ENCODE measurements around the gene TSPAN11. TPM values are rescaled to one million over a fixed set of nuclear protein-coding genes. Genes with fewer than 3 reads are reported as not detected.

Gene TSPAN11
- polyA plus RNA-seq, 2 of the 4 experiments (the other 2 are of a cell fraction), result 0.01 to 0.06 TPM

DNA sequence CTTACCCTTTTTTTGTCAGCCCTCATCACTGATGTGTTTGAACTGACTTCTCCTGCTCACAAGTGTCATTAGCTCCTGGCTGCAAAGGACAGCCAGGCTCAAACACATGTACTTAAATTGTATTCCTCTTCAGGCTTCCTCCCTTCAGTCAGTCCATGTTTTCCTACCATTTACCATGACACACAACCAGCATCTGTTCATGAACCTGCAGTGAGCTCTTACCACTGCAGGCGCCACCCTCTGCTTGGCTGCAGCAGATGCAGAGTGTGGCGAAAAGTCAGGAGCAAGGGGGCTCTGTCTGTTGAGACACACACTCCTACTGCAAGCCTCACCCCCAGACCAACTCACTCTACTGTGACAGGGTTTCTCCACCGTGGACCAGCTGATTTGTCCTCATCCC, 70.2 kb downstream of the TSPAN11 start:
- FAIRE-seq (no peak), ATAC-seq (no peak)

DNA sequence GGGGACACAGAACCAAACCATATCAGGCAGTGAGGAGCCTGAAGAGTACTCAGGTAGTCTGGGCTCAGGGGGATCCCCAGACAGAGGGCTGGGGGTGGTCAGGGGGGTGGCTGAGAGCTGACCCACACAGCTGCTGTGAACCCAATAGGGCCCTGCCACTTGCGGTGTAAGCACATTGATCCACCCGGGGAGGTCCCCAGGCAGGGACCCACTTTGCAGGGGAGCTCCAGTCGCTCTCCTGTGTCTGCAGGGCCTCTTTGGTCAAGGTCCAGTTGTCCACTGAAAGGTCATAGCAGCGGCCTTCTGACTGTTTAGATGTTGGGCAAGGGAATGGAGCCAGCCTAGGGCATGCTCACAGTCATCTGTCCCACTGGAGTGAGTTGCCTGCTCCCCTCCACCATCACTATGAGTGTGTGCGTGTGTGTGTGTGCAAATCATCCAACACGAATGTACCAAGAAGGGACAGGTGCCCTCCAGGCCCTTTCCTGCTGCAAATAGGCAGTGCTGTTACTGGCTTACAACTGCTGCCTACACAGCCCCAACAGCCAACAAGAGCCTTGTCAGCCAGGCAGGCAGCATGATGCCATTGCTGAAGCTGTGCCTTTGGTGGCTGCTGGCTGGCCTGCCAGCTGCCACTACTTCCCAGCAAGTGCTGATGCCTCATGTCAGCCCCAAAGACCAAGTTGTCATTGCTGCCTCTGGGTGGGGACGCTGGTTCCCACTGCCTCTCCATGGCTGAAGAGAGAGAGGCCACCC, 71.3 kb downstream of the TSPAN11 start:
- Histone ChIP-seq H3K9me3 (no peaks in the 10 kb centered on the region), H3K4me1 (no peaks in the 10 kb centered on the region), H3K4me2 (no peak overlapping the region), H3K4me3 (no peak overlapping the region), H3K27ac (no peak overlapping the region)
- no peak for DNase-seq (ENCODE audit: low read depth in 1 of 2, low spot score in 1 of 2)
- no peak for ATAC-seq
- 49% methylated on average over 6 of the region's 7 CpGs for WGBS (ENCODE audit: missing lambda C conversion rate)
- TF ChIP-seq KDM5A (IDR thresholded peaks at IDR 0.05) (no peak), USF2 (IDR thresholded peaks at IDR 0.05) (no peak), POLR2A (IDR thresholded peaks at IDR 0.05; ENCODE audit: low read length) (no peak)
- CTCF ChIA-PET, result no interaction called here
- FAIRE-seq, result no peak
- POLR2A ChIA-PET, result no interaction called here

More for the DNA sequence above, 70.2 kb downstream of the TSPAN11 start:
- TF ChIP-seq MAZ (IDR thresholded peaks at IDR 0.05; ENCODE audit: borderline replicate concordance, low read depth, low read length), result no peak
- TF ChIP-seq POLR2A (IDR thresholded peaks at IDR 0.05; ENCODE audit: low read length), result no peak
- no peak for TF ChIP-seq HOXB13 (CRISPR knock-in tag; IDR thresholded peaks at IDR 0.05; ENCODE audit: low read depth)
- TF ChIP-seq CBX2 (IDR thresholded peaks at IDR 0.05; ENCODE audit: borderline replicate concordance, low read depth), result no peak
- no peak for TF ChIP-seq RARB (CRISPR knock-in tag; IDR thresholded peaks at IDR 0.05)
- TF ChIP-seq JUNB (IDR thresholded peaks at IDR 0.05), result no peak
- no peak for TF ChIP-seq BHLHE40 (IDR thresholded peaks at IDR 0.05; ENCODE audit: low read depth, low read length)
- TF ChIP-seq KDM5A (IDR thresholded peaks at IDR 0.05), result no peak
- TF ChIP-seq JUN (IDR thresholded peaks at IDR 0.05), result no peak
- TF ChIP-seq EP300 (IDR thresholded peaks at IDR 0.05), result no peak
- TF ChIP-seq CHD2 (IDR thresholded peaks at IDR 0.05; ENCODE audit: low read length, partially characterized antibody), result no peak
- TF ChIP-seq FOSB (CRISPR knock-in tag; IDR thresholded peaks at IDR 0.05), result no peak
- no peak for TF ChIP-seq ZC3H11A (IDR thresholded peaks at IDR 0.05)
- TF ChIP-seq EHF (CRISPR knock-in tag; IDR thresholded peaks at IDR 0.05), result no peak
- TF ChIP-seq USF2 (IDR thresholded peaks at IDR 0.05), result no peak
- TF ChIP-seq, protein P1, sequence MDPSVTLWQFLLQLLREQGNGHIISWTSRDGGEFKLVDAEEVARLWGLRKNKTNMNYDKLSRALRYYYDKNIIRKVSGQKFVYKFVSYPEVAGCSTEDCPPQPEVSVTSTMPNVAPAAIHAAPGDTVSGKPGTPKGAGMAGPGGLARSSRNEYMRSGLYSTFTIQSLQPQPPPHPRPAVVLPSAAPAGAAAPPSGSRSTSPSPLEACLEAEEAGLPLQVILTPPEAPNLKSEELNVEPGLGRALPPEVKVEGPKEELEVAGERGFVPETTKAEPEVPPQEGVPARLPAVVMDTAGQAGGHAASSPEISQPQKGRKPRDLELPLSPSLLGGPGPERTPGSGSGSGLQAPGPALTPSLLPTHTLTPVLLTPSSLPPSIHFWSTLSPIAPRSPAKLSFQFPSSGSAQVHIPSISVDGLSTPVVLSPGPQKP (IDR thresholded peaks at IDR 0.05; ENCODE audit: low read depth, low read length), result no peak
- H3K4me1 ChIP-seq, result no peaks in the 10 kb centered on the region
- H3K4me3 ChIP-seq, result no peak overlapping the region
- POLR2A ChIA-PET, result no interaction called here
- 72% methylated on average over 3 of the region's 3 CpGs for WGBS (ENCODE audit: missing lambda C conversion rate)
- no peak for DNase-seq (ENCODE audit: low read depth in 1 of 2, low spot score in 1 of 2)
- CTCF ChIA-PET, result interaction anchor here (1.3 to 3.2 kb wide), 3 partner anchors 10 to 145 kb away, joined by 4 to 12 read pairs (median 6); no protein-coding TSS in a partner anchor
- H3K9me3 ChIP-seq, result no peaks in the 10 kb centered on the region
- H3K27ac ChIP-seq, result no peak overlapping the region
- H3K4me2 ChIP-seq, result no peak overlapping the region

- TF ChIP-seq JUN (IDR thresholded peaks at IDR 0.05) (no peak), NPAS2 (CRISPR knock-in tag; IDR thresholded peaks at IDR 0.05; ENCODE audit: borderline replicate concordance) (no peak), HOXB5 (CRISPR knock-in tag; IDR thresholded peaks at IDR 0.05) (no peak), HOXB13 (CRISPR knock-in tag; IDR thresholded peaks at IDR 0.05; ENCODE audit: low read depth) (no peak), EHMT2 (IDR thresholded peaks at IDR 0.05; ENCODE audit: low read depth) (no peak), ZFP36 (IDR thresholded peaks at IDR 0.05; ENCODE audit: borderline replicate concordance, partially characterized antibody) (no peak), PBX3 (IDR thresholded peaks at IDR 0.05) (no peak), ESRRA (IDR thresholded peaks at IDR 0.05; ENCODE audit: borderline replicate concordance, low read length) (no peak), MAFK (IDR thresholded peaks at IDR 0.05; ENCODE audit: partially characterized antibody) (no peak)
- TF ChIP-seq, protein P2, sequence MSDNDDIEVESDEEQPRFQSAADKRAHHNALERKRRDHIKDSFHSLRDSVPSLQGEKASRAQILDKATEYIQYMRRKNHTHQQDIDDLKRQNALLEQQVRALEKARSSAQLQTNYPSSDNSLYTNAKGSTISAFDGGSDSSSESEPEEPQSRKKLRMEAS (IDR thresholded peaks at IDR 0.05), result no peak
- TF ChIP-seq, protein P3, sequence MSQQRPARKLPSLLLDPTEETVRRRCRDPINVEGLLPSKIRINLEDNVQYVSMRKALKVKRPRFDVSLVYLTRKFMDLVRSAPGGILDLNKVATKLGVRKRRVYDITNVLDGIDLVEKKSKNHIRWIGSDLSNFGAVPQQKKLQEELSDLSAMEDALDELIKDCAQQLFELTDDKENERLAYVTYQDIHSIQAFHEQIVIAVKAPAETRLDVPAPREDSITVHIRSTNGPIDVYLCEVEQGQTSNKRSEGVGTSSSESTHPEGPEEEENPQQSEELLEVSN (IDR thresholded peaks at IDR 0.05; ENCODE audit: borderline replicate concordance, low read depth), result no peak
- Histone ChIP-seq H3K4me1 (peaks cover 10% of the 10 kb centered on the region; the same call in 1 of the 3 replicates), H3K4me3 (no peak overlapping the region), H3K4me2 (no peak overlapping the region), H3K27ac (no peak overlapping the region), H3K9me3 (no peaks in the 10 kb centered on the region)
- DNase-seq (ENCODE audit: low read depth in 1 of 2, low spot score in 1 of 2) (no peak), FAIRE-seq (no peak), ATAC-seq (no peak)
- WGBS (ENCODE audit: missing lambda C conversion rate), result 81% methylated on average over 6 of the region's 6 CpGs
- ChIA-PET POLR2A (no interaction called here), CTCF (interaction anchor here (1.2 to 2.4 kb wide), 2 partner anchors 9 to 27 kb away, joined by 3 to 7 read pairs; no protein-coding TSS in a partner anchor)
Measured at GRCh38 chr12:30999011-30999410, 72.5 kb downstream of the TSPAN11 start.

All from A549 (cell line).